SH-SY5Y (cell line): ENCODE data around the gene TAF13.

Experiments used
- GATA2 ChIP-seq: IDR thresholded peaks from 2 replicates; pipeline ENCODE4 v1.6.1; 2011; ENCODE audit warnings: mild to moderate bottlenecking, low read depth, low read length
- GATA3 ChIP-seq: IDR thresholded peaks from 2 replicates; pipeline ENCODE4 v1.6.1; 2011; ENCODE audit warnings: low read depth, mild to moderate bottlenecking, low read length, moderate library complexity

DNA sequence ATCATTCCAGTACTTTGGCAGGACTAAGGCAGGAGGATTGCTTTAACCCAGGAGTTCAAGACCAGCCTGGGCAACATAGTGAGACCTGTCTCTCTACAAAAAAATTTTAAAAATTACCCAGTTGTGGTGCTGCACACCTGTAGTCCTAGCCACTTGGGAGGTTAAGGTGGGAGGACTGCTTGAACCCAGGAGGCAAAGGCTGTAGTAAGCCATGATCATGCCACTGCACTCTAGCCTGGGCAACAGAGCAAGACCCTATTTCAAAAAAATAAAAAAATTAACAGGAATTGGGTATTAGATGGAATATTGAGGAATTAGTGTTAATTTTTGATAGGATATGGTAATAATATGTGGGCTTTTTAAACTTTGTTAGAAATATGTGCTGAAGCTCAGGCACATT is 16.8 kb downstream of the TAF13 start:
- TF ChIP-seq GATA2 (no peak), GATA3 (no peak)
